ENCODE results near the gene DLGAP1.

Gene DLGAP1

DNA sequence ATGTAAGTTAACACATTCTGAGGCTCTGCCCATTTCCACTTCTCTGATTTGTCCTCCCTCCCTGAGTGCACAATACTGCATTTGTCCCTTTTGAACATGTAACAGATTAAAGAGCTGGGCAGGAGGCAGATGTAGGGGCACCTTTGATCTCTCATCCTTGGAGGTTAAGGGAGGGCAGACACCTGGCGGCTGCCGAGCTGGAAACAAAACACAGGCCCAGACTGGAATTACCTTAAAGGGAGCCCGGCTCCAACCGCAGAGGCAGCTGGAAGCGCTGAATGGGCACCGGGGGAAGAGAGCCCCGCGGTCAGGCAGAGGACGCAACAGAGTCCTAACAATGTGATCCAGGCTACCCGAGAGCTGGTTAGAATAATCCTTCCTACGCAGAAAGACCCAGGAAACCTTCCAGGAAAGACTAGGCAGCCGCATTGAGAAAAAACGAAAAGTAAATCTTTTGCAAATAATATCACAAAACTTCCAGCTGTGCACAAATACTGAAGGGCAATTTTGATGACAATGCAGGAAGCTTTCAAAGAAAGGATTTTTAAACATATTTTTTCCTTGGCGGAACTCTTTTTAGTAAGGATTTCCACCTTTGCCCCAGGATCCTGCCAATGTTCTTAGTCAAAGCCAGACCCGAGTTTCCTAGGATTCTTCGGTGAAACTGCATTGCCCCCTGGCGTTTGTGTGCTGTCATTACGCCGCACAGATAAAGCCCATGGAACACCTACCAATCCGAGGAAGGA is 789.2 kb downstream of the DLGAP1 start:
- TF ChIP-seq CSDC2 (CRISPR knock-in tag; IDR thresholded peaks at IDR 0.05) = no peak
- TF ChIP-seq ZNF565 (CRISPR knock-in tag; conservative IDR thresholded peaks at IDR 0.05; ENCODE audit: low read depth) = no peak
- TF ChIP-seq ISL1 (CRISPR knock-in tag; IDR thresholded peaks at IDR 0.05) = no peak
- TF ChIP-seq ARNTL (CRISPR knock-in tag; IDR thresholded peaks at IDR 0.05; ENCODE audit: borderline replicate concordance, low read depth) = no peak
- peak; percentile 98 for ATAC-seq

- TF ChIP-seq ZNF8 (CRISPR knock-in tag; IDR thresholded peaks at IDR 0.05) (no peak), ZC3H10 (CRISPR knock-in tag; IDR thresholded peaks at IDR 0.05) (no peak), CREB5 (CRISPR knock-in tag; IDR thresholded peaks at IDR 0.05; ENCODE audit: low read depth) (no peak), ARNTL (CRISPR knock-in tag; IDR thresholded peaks at IDR 0.05; ENCODE audit: borderline replicate concordance, low read depth) (no peak), RARB (CRISPR knock-in tag; IDR thresholded peaks at IDR 0.05) (no peak), PPARA (CRISPR knock-in tag; IDR thresholded peaks at IDR 0.05; ENCODE audit: borderline replicate concordance) (no peak), OSR1 (CRISPR knock-in tag; IDR thresholded peaks at IDR 0.05) (no peak)
- ATAC-seq = no peak
Measured at GRCh38 chr18:3665204-3665603, 789.9 kb downstream of the DLGAP1 start.

DNA sequence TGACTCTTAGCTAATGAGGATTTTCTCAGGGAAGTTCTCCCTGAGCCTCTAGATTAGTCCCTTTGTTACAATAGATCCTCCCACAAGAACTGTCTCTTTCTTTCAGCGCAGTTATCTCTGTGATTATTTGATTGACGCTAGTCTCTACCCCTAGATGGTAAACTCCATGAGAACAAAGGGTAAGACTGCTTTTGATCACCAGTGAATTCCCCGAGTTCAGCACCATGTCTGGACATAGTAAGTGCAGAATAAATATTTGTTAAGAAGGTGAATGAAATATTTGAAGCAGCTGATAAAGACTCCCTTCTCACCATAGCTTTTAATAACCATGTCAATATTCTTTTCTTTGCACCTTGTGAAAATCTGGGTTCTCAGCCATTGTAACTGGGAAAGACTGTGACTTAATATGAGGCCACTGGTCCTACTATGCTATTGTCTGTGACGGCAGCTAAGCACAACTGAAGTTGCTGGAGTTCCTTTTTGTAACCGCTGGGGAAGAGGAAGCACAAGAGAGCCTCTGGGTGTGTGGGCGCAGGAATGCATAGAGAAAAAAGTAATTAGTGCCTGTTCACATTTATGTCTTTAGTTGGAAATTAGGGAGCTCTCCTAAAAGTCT is 790.4 kb downstream of the DLGAP1 start:
- no peak for TF ChIP-seq ZNF70 (CRISPR knock-in tag; IDR thresholded peaks at IDR 0.05)
- no peak for TF ChIP-seq TCF4 (CRISPR knock-in tag; IDR thresholded peaks at IDR 0.05; ENCODE audit: borderline replicate concordance)
- TF ChIP-seq PPARA (CRISPR knock-in tag; IDR thresholded peaks at IDR 0.05; ENCODE audit: borderline replicate concordance) = no peak
- no peak for TF ChIP-seq BACH2 (CRISPR knock-in tag; IDR thresholded peaks at IDR 0.05; ENCODE audit: borderline replicate concordance)
- no peak for TF ChIP-seq GLIS3 (CRISPR knock-in tag; IDR thresholded peaks at IDR 0.05)
- no peak for TF ChIP-seq PATZ1 (CRISPR knock-in tag; IDR thresholded peaks at IDR 0.05; ENCODE audit: borderline replicate concordance)
- no peak for TF ChIP-seq ARNTL (CRISPR knock-in tag; IDR thresholded peaks at IDR 0.05; ENCODE audit: borderline replicate concordance, low read depth)
- no peak for TF ChIP-seq ISL1 (CRISPR knock-in tag; IDR thresholded peaks at IDR 0.05)
- no peak for TF ChIP-seq ZFP3 (CRISPR knock-in tag; IDR thresholded peaks at IDR 0.05)
- TF ChIP-seq OSR1 (CRISPR knock-in tag; IDR thresholded peaks at IDR 0.05) = no peak
- no peak for TF ChIP-seq TOX (CRISPR knock-in tag; IDR thresholded peaks at IDR 0.05; ENCODE audit: borderline replicate concordance)
- no peak for TF ChIP-seq ZNF565 (CRISPR knock-in tag; conservative IDR thresholded peaks at IDR 0.05; ENCODE audit: low read depth)
- TF ChIP-seq ZNF8 (CRISPR knock-in tag; IDR thresholded peaks at IDR 0.05) = no peak
- no peak for TF ChIP-seq CREB5 (CRISPR knock-in tag; IDR thresholded peaks at IDR 0.05; ENCODE audit: low read depth)
- TF ChIP-seq, protein P1, sequence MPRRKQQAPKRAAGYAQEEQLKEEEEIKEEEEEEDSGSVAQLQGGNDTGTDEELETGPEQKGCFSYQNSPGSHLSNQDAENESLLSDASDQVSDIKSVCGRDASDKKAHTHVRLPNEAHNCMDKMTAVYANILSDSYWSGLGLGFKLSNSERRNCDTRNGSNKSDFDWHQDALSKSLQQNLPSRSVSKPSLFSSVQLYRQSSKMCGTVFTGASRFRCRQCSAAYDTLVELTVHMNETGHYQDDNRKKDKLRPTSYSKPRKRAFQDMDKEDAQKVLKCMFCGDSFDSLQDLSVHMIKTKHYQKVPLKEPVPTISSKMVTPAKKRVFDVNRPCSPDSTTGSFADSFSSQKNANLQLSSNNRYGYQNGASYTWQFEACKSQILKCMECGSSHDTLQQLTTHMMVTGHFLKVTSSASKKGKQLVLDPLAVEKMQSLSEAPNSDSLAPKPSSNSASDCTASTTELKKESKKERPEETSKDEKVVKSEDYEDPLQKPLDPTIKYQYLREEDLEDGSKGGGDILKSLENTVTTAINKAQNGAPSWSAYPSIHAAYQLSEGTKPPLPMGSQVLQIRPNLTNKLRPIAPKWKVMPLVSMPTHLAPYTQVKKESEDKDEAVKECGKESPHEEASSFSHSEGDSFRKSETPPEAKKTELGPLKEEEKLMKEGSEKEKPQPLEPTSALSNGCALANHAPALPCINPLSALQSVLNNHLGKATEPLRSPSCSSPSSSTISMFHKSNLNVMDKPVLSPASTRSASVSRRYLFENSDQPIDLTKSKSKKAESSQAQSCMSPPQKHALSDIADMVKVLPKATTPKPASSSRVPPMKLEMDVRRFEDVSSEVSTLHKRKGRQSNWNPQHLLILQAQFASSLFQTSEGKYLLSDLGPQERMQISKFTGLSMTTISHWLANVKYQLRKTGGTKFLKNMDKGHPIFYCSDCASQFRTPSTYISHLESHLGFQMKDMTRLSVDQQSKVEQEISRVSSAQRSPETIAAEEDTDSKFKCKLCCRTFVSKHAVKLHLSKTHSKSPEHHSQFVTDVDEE (CRISPR knock-in tag; IDR thresholded peaks at IDR 0.05) = no peak

GRCh38 chr18:3663870-3664512 is 791.1 kb downstream of the DLGAP1 start:
- no peak for ATAC-seq
- TF ChIP-seq ARNTL (CRISPR knock-in tag; IDR thresholded peaks at IDR 0.05; ENCODE audit: borderline replicate concordance, low read depth) (no peak), OSR1 (CRISPR knock-in tag; IDR thresholded peaks at IDR 0.05) (no peak), GLIS3 (CRISPR knock-in tag; IDR thresholded peaks at IDR 0.05) (no peak), ISL1 (CRISPR knock-in tag; IDR thresholded peaks at IDR 0.05) (no peak), CREB5 (CRISPR knock-in tag; IDR thresholded peaks at IDR 0.05; ENCODE audit: low read depth) (no peak), ZNF8 (CRISPR knock-in tag; IDR thresholded peaks at IDR 0.05) (no peak), ZNF565 (CRISPR knock-in tag; conservative IDR thresholded peaks at IDR 0.05; ENCODE audit: low read depth) (no peak), ZFP30 (CRISPR knock-in tag; IDR thresholded peaks at IDR 0.05) (no peak), BACH2 (CRISPR knock-in tag; IDR thresholded peaks at IDR 0.05; ENCODE audit: borderline replicate concordance) (no peak), ZNF70 (CRISPR knock-in tag; IDR thresholded peaks at IDR 0.05) (no peak), ZC3H10 (CRISPR knock-in tag; IDR thresholded peaks at IDR 0.05) (no peak), ESRRG (CRISPR knock-in tag; IDR thresholded peaks at IDR 0.05) (no peak), CSDC2 (CRISPR knock-in tag; IDR thresholded peaks at IDR 0.05) (no peak), PATZ1 (CRISPR knock-in tag; IDR thresholded peaks at IDR 0.05; ENCODE audit: borderline replicate concordance) (no peak)

More for the DNA sequence above, 790.4 kb downstream of the DLGAP1 start:
- no peak for ATAC-seq

All from SK-N-SH treated with all-trans-retinoic acid at 6 μM for 48 hours (cell line).